BLaER1 (cell line): ENCODE measurements around the gene LMO3.

Experiments used
- H3K27ac ChIP-seq: shearing (Covaris generic); formaldehyde crosslinking; 2 replicates; pipeline ENCODE4 v1.8.1; 2022
- H3K27me3 ChIP-seq: shearing (Covaris generic); formaldehyde crosslinking; 2 replicates; pipeline ENCODE4 v1.8.1; 2022
- H3K36me3 ChIP-seq: shearing (Covaris generic); formaldehyde crosslinking; 2 replicates; pipeline ENCODE4 v1.8.1; 2022
- H3K4me1 ChIP-seq: shearing (Covaris generic); formaldehyde crosslinking; 2 replicates; pipeline ENCODE4 v1.8.1; 2022
- H3K4me2 ChIP-seq: shearing (Covaris generic); formaldehyde crosslinking; 2 replicates; pipeline ENCODE4 v1.8.1; 2022
- H3K4me3 ChIP-seq: shearing (Covaris generic); formaldehyde crosslinking; 2 replicates; pipeline ENCODE4 v1.8.1; 2022
- H3K9ac ChIP-seq: shearing (Covaris generic); formaldehyde crosslinking; 2 replicates; pipeline ENCODE4 v1.8.1; 2022
- H3K9me3 ChIP-seq: shearing (Covaris generic); formaldehyde crosslinking; 2 replicates; pipeline ENCODE4 v1.8.1; 2022
- H4K20me1 ChIP-seq: shearing (Covaris generic); formaldehyde crosslinking; 2 replicates; pipeline ENCODE4 v1.8.1; 2022
- Cebpa-rat ChIP-seq: shearing (Covaris generic); IDR thresholded peaks from 2 replicates; pipeline ENCODE4 v1.8.1; 2022

The LMO3 gene

DNA sequence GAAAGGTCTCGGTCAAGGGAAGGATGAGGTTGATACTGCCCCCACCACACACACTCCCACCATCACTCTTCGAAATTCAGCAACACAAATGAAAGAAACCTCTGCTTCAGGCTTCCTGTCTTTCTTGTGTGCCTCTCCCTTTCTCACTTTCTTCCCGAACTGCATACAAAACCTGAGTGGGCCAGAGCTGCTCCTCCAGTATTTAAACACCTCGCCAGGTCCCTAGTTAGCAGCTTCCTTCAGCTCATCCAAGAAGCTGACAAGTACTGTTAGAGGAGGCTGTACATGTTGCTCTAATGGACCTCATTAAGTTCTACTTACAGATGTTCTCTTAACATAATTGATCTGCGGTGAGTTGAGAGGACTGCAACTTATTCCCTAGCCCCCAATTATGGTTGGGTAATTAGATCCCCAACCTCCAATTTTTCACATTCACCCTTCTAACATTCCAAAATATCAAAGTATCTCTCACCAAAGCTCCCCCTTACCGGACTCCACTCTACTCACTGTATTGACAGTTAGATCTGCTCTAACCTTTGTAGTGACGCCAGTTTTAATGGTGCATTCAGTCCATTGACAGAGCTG is 4.1 kb upstream of the LMO3 start:
- H3K4me1 ChIP-seq, result no peaks in the 10 kb centered on the region
- H3K27me3 ChIP-seq, result peaks cover 38% of the 10 kb centered on the region
- no peak overlapping the region for H3K4me3 ChIP-seq
- no peaks in the 10 kb centered on the region for H3K36me3 ChIP-seq
- H4K20me1 ChIP-seq, result no peaks in the 10 kb centered on the region
- peaks cover 13% of the 10 kb centered on the region; the same call in 1 of the 2 replicates for H3K9me3 ChIP-seq
- no peak for TF ChIP-seq Cebpa-rat
- H3K4me2 ChIP-seq, result no peak overlapping the region
- H3K9ac ChIP-seq, result no peak overlapping the region
- no peak overlapping the region for H3K27ac ChIP-seq

DNA sequence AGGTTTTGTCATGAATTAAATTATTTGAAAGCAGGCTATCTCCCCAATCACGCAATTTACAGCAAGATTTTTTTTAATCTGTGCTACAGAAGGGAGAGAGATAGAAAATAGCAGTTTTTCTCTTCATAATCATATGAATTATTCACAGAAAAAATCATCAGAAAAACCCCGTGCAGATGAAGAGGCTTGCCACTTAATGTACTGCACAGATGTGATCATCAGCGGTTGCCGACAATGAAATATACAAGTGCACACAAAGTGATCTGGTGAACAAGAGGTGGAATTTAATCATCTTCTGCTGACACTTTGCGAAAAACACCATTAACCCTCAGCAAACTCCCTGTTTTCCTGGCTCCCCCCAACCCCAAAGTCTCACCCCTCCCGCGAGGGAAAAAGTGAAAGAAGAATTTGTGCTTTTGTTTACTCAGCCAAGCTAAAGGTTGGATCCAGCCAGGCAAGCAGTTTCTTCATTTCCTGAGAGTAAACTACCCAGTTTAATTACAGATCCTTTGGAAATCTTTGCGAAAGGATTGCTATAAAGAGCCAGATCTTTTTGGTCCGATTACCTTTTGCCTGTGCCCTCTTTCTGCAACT is 3.1 kb upstream of the LMO3 start:
- Histone ChIP-seq H3K9me3 (peaks cover 13% of the 10 kb centered on the region; the same call in 1 of the 2 replicates), H4K20me1 (no peaks in the 10 kb centered on the region), H3K4me2 (no peak overlapping the region), H3K27ac (no peak overlapping the region), H3K4me3 (no peak overlapping the region), H3K4me1 (no peaks in the 10 kb centered on the region), H3K9ac (no peak overlapping the region), H3K27me3 (peaks cover 48% of the 10 kb centered on the region), H3K36me3 (no peaks in the 10 kb centered on the region)
- no peak for TF ChIP-seq Cebpa-rat

GRCh38 chr12:16607906-16608775 is 2.2 kb upstream of the LMO3 start:
- H3K4me2 ChIP-seq, result no peak overlapping the region

GRCh38 chr12:16606991-16607390 is 1.0 kb upstream of the LMO3 start:
- H3K27me3 ChIP-seq, result peaks cover 52% of the 10 kb centered on the region
- H3K9me3 ChIP-seq, result peaks cover 13% of the 10 kb centered on the region; the same call in 1 of the 2 replicates
- H3K4me1 ChIP-seq, result no peaks in the 10 kb centered on the region
- no peaks in the 10 kb centered on the region for H4K20me1 ChIP-seq
- H3K36me3 ChIP-seq, result no peaks in the 10 kb centered on the region
- H3K4me2 ChIP-seq, result no peak overlapping the region
- H3K27ac ChIP-seq, result no peak overlapping the region
- H3K4me3 ChIP-seq, result no peak overlapping the region
- H3K9ac ChIP-seq, result no peak overlapping the region
- no peak for TF ChIP-seq Cebpa-rat

More at GRCh38 chr12:16607906-16608775, 2.2 kb upstream of the LMO3 start:
- Histone ChIP-seq H3K36me3 (no peaks in the 10 kb centered on the region), H3K27ac (no peak overlapping the region), H3K4me3 (no peak overlapping the region), H4K20me1 (no peaks in the 10 kb centered on the region), H3K9ac (no peak overlapping the region), H3K9me3 (peaks cover 13% of the 10 kb centered on the region; the same call in 1 of the 2 replicates), H3K4me1 (no peaks in the 10 kb centered on the region), H3K27me3 (peaks cover 52% of the 10 kb centered on the region)
- no peak for TF ChIP-seq Cebpa-rat

DNA sequence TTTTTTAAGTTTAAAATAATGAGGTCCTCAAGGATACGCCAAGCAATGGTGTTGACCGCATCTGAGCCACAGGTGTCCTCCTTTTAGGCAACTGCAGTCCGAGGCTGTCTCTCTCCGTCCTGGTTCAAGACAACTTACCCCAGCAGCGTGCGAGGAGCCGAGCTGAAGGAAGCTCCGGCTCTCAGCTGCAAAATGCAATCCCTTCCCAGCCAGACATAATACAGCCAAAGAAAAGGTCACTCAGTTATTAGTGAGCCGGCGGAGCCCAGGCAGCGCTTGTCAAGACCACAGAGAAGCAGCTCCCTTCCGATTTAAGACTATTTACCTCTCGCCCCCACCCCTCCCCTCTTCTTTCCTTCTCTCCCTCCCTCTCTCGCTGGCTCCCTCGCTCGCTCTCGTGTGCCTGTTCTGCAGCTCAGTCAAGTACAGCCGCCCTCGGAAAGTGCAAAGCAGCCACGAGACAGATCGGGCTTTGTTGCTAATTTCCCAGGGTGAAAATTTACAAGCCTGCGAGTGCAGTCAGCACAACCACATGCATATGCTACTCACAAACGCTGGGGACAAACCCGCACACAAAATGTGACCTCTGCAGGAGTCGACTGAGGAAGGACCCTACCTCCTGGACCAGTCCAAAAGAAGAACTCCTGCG is 363 bp upstream of the LMO3 start:
- H3K9ac ChIP-seq, result no peak overlapping the region
- H3K27ac ChIP-seq, result no peak overlapping the region
- H3K4me2 ChIP-seq, result no peak overlapping the region
- H3K4me3 ChIP-seq, result no peak overlapping the region
- no peaks in the 10 kb centered on the region for H3K4me1 ChIP-seq
- peaks cover 52% of the 10 kb centered on the region for H3K27me3 ChIP-seq
- no peaks in the 10 kb centered on the region for H3K36me3 ChIP-seq
- peaks cover 13% of the 10 kb centered on the region; the same call in 1 of the 2 replicates for H3K9me3 ChIP-seq
- no peak for TF ChIP-seq Cebpa-rat
- no peaks in the 10 kb centered on the region for H4K20me1 ChIP-seq

- H3K9ac ChIP-seq, result no peak overlapping the region
- peaks cover 52% of the 10 kb centered on the region for H3K27me3 ChIP-seq
- TF ChIP-seq Cebpa-rat, result no peak
Measured at GRCh38 chr12:16605642-16606116, 283 bp downstream of the LMO3 start.

DNA sequence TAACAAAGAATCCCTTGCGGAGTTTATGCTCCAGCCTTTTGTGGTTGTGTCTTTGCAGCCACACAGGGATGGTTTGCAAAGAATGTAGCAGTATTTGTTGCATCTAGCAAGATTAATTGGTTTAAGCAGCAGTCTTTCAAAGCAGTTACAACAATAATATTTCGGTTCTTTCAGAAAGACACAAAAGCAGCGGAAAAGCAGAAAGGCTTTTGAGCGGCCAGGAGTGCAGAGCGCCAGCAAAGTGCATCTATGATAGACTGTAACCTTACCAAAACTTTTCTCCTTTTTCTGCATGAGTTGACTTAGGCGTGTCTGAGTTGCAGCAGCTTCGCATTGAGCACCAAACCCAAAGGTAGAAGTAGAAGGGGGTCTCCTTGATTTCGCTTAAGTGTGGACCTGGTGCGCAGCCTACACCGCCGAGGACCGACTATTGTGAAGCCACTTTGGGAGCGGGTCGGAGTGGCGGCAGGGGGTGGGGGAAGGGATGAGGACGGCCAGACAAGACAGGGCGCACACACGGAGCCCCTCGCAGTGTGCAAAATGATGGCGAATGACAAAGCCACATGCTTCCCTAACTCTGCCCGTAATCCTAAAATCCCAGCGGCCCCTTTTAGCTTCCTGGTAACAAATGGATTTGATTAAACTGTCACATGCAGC is 1.2 kb downstream of the LMO3 start:
- no peak for TF ChIP-seq Cebpa-rat
- Histone ChIP-seq H3K27me3 (peaks cover 52% of the 10 kb centered on the region), H3K4me1 (no peaks in the 10 kb centered on the region), H3K4me3 (no peak overlapping the region), H3K27ac (no peak overlapping the region), H3K4me2 (no peak overlapping the region), H3K9ac (no peak overlapping the region), H3K36me3 (no peaks in the 10 kb centered on the region), H4K20me1 (no peaks in the 10 kb centered on the region), H3K9me3 (peaks cover 13% of the 10 kb centered on the region; the same call in 1 of the 2 replicates)

More at GRCh38 chr12:16605642-16606116, 283 bp downstream of the LMO3 start:
- H3K4me2 ChIP-seq, result no peak overlapping the region
- no peak overlapping the region for H3K4me3 ChIP-seq
- peaks cover 13% of the 10 kb centered on the region; the same call in 1 of the 2 replicates for H3K9me3 ChIP-seq
- no peak overlapping the region for H3K27ac ChIP-seq
- H3K36me3 ChIP-seq, result no peaks in the 10 kb centered on the region
- no peaks in the 10 kb centered on the region for H4K20me1 ChIP-seq
- no peaks in the 10 kb centered on the region for H3K4me1 ChIP-seq

DNA sequence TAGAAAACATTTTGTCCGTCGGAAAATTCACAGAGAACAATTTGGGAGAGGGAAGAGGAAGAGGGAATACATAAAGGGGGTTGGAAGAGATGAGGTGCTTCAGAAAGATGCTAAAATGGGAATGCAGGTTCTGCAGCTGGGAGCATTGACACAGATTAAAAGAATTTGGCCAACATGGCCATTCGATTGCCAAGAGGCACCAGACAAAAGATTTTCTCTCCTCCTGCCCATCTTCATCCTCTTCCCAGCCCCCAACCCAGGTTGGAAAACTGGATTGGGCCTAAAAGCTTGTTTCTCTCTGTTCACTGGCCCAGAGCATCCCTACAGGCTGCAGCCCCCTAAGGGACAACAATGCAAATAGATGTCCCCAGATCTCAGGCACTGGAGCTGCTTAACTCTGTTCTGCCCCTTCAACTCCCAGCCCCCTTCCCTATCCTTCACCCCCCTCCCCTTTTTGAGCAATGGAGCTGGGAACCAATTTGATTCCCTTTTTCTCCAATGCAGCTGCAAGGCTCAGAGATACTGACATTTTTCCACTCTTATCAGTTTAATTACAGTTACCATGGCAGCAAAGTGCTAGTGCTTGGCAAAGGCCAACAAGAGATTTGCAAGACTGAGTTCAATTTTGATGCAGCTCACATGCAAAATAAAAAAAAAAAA is 1.9 kb downstream of the LMO3 start:
- Histone ChIP-seq H3K27ac (no peak overlapping the region), H3K27me3 (peaks cover 49% of the 10 kb centered on the region), H3K9me3 (peaks cover 13% of the 10 kb centered on the region; the same call in 1 of the 2 replicates), H3K36me3 (no peaks in the 10 kb centered on the region), H3K9ac (no peak overlapping the region), H3K4me3 (no peak overlapping the region), H4K20me1 (no peaks in the 10 kb centered on the region), H3K4me1 (no peaks in the 10 kb centered on the region), H3K4me2 (no peak overlapping the region)
- no peak for TF ChIP-seq Cebpa-rat
